HEK293 (cell line): ENCODE data around the gene XAF1.

Experiments
- CTCF ChIA-PET: fragments of 350-600 bp; formaldehyde crosslinking; extraction: SDS; loops from one replicate; lab custom pipeline; 2021; ENCODE audit warnings: antibody characterized with exemption; lab: Yijun Ruan, JAX
- POLR2A ChIA-PET: fragments of 300-600 bp; formaldehyde crosslinking; extraction: SDS; loops from one replicate; lab custom pipeline; 2020; ENCODE audit warnings: antibody characterized with exemption, inconsistent platforms; lab: Yijun Ruan, JAX
- H3K27ac ChIP-seq: fragments of 200-500 bp; sonication (Bioruptor generic); 2 replicates; pipeline ENCODE4 v1.5.1; 2014; ENCODE audit warnings: low read depth, low read length, control low read depth, inconsistent platforms; ENCODE audit errors: extremely low read depth
- H3K36me3 ChIP-seq, 2 experiments: fragments of 200-500 bp in 1 of 2; sonication (Bioruptor generic) in 1 of 2; 1 replicate in 1 of 2; 2 replicates in 1 of 2; pipeline ENCODE4 v1.5.1; 2014 to 2017; ENCODE audit warnings: inconsistent platforms in 2 of 2, low read length in 2 of 2; ENCODE audit not compliant: control insufficient read depth in 2 of 2, insufficient read depth in 1 of 2
- H3K4me1 ChIP-seq: fragments of 200-500 bp; sonication (Bioruptor generic); 2 replicates; pipeline ENCODE4 v1.5.1; 2014; ENCODE audit warnings: mild to moderate bottlenecking, low read length, inconsistent platforms; ENCODE audit not compliant: control insufficient read depth, insufficient read depth
- H3K4me3 ChIP-seq: 2 replicates; pipeline ENCODE4 v1.5.1; 2011; ENCODE audit warnings: low read depth, mild to moderate bottlenecking, control low read depth, low read length, moderate library complexity
- H3K9me3 ChIP-seq: fragments of 200-500 bp; sonication (Bioruptor generic); 2 replicates; pipeline ENCODE4 v1.5.1; 2014; ENCODE audit warnings: low read depth, low read length, inconsistent platforms; ENCODE audit not compliant: control insufficient read depth, insufficient read depth
- ATF2 ChIP-seq: fragments of 450-650 bp; formaldehyde crosslinking; IDR thresholded peaks from 2 replicates; pipeline ENCODE4 v1.5.1; 2016; ENCODE audit warnings: missing biosample characterization, missing genetic modification characterization, low read depth
- BCL11B ChIP-seq: fragments of 450-650 bp; formaldehyde crosslinking; IDR thresholded peaks from 2 replicates; pipeline ENCODE4 v1.5.1; 2016; ENCODE audit warnings: low read depth, missing biosample characterization, missing genetic modification characterization
- GLI2 ChIP-seq: fragments of 450-650 bp; formaldehyde crosslinking; IDR thresholded peaks from 2 replicates; pipeline ENCODE4; 2017; ENCODE audit warnings: missing biosample characterization, missing genetic modification characterization, low read depth, borderline replicate concordance
- INSM2 ChIP-seq: fragments of 450-650 bp; formaldehyde crosslinking; IDR thresholded peaks from 2 replicates; pipeline ENCODE4 v1.5.1; 2016; ENCODE audit warnings: missing biosample characterization, missing genetic modification characterization
- KLF1 ChIP-seq: fragments of 450-650 bp; formaldehyde crosslinking; IDR thresholded peaks from 2 replicates; pipeline ENCODE4 v1.5.1; 2016; ENCODE audit warnings: missing biosample characterization, missing genetic modification characterization
- ZBTB20 ChIP-seq: fragments of 450-650 bp; formaldehyde crosslinking; IDR thresholded peaks from 2 replicates; pipeline ENCODE4 v1.5.1; 2016; ENCODE audit warnings: missing biosample characterization, missing genetic modification characterization
- ZBTB7A ChIP-seq: fragments of 450-650 bp; formaldehyde crosslinking; IDR thresholded peaks from 2 replicates; pipeline ENCODE4 v1.5.1; 2016; ENCODE audit warnings: low read depth, missing biosample characterization, missing genetic modification characterization
- ZFP3 ChIP-seq: fragments of 450-650 bp; formaldehyde crosslinking; IDR thresholded peaks from 2 replicates; pipeline ENCODE4 v1.5.1; 2016; ENCODE audit warnings: low read depth, missing biosample characterization, missing genetic modification characterization
- ZNF555 ChIP-seq: fragments of 450-650 bp; formaldehyde crosslinking; conservative IDR thresholded peaks from 2 replicates; pipeline ENCODE4 v1.5.1; 2017; ENCODE audit warnings: missing biosample characterization, mild to moderate bottlenecking, missing genetic modification characterization, inconsistent platforms
- ZNF560 ChIP-seq: fragments of 450-650 bp; formaldehyde crosslinking; IDR thresholded peaks from 2 replicates; pipeline ENCODE4 v1.5.1; 2017; ENCODE audit warnings: missing biosample characterization, missing genetic modification characterization, borderline replicate concordance
- ZNF571 ChIP-seq: fragments of 450-650 bp; formaldehyde crosslinking; IDR thresholded peaks from 2 replicates; pipeline ENCODE4 v1.5.0; 2017; ENCODE audit warnings: missing biosample characterization, missing genetic modification characterization
- ZNF639 ChIP-seq: fragments of 450-650 bp; formaldehyde crosslinking; IDR thresholded peaks from 2 replicates; pipeline ENCODE4 v1.5.1; 2016; ENCODE audit warnings: missing biosample characterization, missing genetic modification characterization
- ZSCAN18 ChIP-seq: fragments of 450-650 bp; formaldehyde crosslinking; IDR thresholded peaks from 2 replicates; pipeline ENCODE4 v1.5.1; 2016; ENCODE audit warnings: missing biosample characterization, missing genetic modification characterization

Gene XAF1

GRCh38 chr17:6811510-6811909, 55.7 kb downstream of the XAF1 start:
- CTCF ChIA-PET, result interaction anchor here (1.1 kb wide), 1 partner anchor 32 kb away, joined by 3 read pairs; no protein-coding TSS in a partner anchor
- no peak for TF ChIP-seq GLI2 (tag by site-specific recombination)

GRCh38 chr17:6812295-6812694, 56.4 kb downstream of the XAF1 start:
- no peak overlapping the region for H3K27ac ChIP-seq

More at GRCh38 chr17:6811510-6811909, 55.7 kb downstream of the XAF1 start:
- H3K27ac ChIP-seq, result no peak overlapping the region
- H3K4me1 ChIP-seq, result no peaks in the 10 kb centered on the region
- H3K4me3 ChIP-seq, result no peak overlapping the region
- H3K9me3 ChIP-seq, result no peaks in the 10 kb centered on the region
- POLR2A ChIA-PET, result interaction anchor here (0.9 kb wide), 1 partner anchor 12 kb away, joined by 3 read pairs; no protein-coding TSS in a partner anchor
- H3K36me3 ChIP-seq, result no peaks in the 10 kb centered on the region

GRCh38 chr17:6815775-6816174, 59.9 kb downstream of the XAF1 start:
- POLR2A ChIA-PET, result interaction anchor here (1.5 kb wide), 1 partner anchor 38 kb away, joined by 3 read pairs; no protein-coding TSS in a partner anchor
- Histone ChIP-seq H3K9me3 (no peaks in the 10 kb centered on the region), H3K4me1 (no peaks in the 10 kb centered on the region), H3K27ac (no peak overlapping the region), H3K36me3 (no peaks in the 10 kb centered on the region), H3K4me3 (no peak overlapping the region)
- CTCF ChIA-PET, result no interaction called here
- TF ChIP-seq ZNF555 (tag by site-specific recombination), result no peak
- TF ChIP-seq ZFP3 (tag by site-specific recombination), result no peak
- no peak for TF ChIP-seq INSM2 (tag by site-specific recombination)
- no peak for TF ChIP-seq ZNF639 (tag by site-specific recombination)

More at GRCh38 chr17:6812295-6812694, 56.4 kb downstream of the XAF1 start:
- H3K4me3 ChIP-seq, result no peak overlapping the region
- TF ChIP-seq BCL11B (tag by site-specific recombination) (no peak), KLF1 (tag by site-specific recombination) (no peak), ZNF639 (tag by site-specific recombination) (no peak), ZSCAN18 (tag by site-specific recombination) (no peak), ZBTB20 (tag by site-specific recombination) (no peak), ZNF560 (no peak), ATF2 (tag by site-specific recombination) (no peak), ZBTB7A (tag by site-specific recombination) (no peak), ZNF571 (tag by site-specific recombination) (no peak)
- H3K4me1 ChIP-seq, result no peaks in the 10 kb centered on the region
- no peaks in the 10 kb centered on the region for H3K9me3 ChIP-seq
- CTCF ChIA-PET, result interaction anchor here (1.1 kb wide), 1 partner anchor 31 kb away, joined by 3 read pairs; no protein-coding TSS in a partner anchor
- H3K36me3 ChIP-seq, result no peaks in the 10 kb centered on the region
- POLR2A ChIA-PET, result interaction anchor here (0.9 kb wide), 1 partner anchor 11 kb away, joined by 3 read pairs; no protein-coding TSS in a partner anchor
